SH-SY5Y (cell line): ENCODE measurements around the gene LRP2.

Source experiments
- GATA2 ChIP-seq: IDR thresholded peaks from 2 replicates; pipeline ENCODE4 v1.6.1; 2011; ENCODE audit warnings: mild to moderate bottlenecking, low read depth, low read length
- GATA3 ChIP-seq: IDR thresholded peaks from 2 replicates; pipeline ENCODE4 v1.6.1; 2011; ENCODE audit warnings: low read depth, mild to moderate bottlenecking, low read length, moderate library complexity

DNA sequence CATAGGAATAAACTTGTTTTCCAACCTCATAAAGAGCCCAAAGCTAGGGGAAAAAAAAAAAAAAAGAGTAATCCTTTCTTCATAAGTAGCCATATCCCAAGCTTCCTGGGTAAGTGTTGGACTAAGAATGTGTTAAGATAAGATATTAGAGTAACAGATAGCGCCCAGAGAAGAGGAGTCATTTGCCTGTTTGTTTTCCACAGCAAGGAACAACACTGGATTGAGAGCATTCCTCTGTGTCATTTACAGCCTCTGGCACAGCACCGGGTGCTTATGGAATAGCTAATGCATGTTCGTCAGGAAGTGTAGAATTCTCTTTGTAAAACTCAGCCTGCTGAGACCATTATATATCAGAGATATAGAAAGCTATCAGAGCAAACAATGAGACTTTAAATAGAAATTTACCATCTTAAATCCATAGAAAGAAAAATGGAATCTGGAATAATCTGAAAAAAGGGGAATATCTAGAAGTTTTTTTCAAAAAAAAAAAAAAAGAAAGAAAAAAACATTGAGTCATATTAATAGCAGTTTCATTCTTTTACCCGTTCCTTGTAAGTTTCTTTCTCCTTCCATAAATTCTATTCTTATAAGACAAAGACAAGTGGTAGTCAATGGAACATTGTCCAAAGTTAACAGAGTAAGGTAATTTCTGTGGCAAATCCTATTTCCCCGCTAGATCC lies 37.6 kb downstream of the LRP2 start:
- TF ChIP-seq GATA2 = no peak
- no peak for TF ChIP-seq GATA3
